HepG2 (cell line): Measurements from ENCODE around the gene IGLL1. TPM values are rescaled to one million over a fixed set of nuclear protein-coding genes. Genes with fewer than 3 reads are reported as not detected.
"Not testable (repeated sequence)": the region's sequence is repeated elsewhere in the genome, so short reads cannot be mapped to it uniquely, and the experiment has no call there.

Experiments used
- EP300 ChIP-seq, 3 experiments: sonication (generic) in 1 of 3; formaldehyde crosslinking in 1 of 3; IDR thresholded peaks; 2 replicates each; pipeline versions ENCODE4 v1.5.1 to v1.6.1; 2011 to 2020; ENCODE audit warnings: low read depth in 2 of 3, low read length in 2 of 3, borderline replicate concordance in 1 of 3, improper control_type of control experiment in 1 of 3, mild to moderate bottlenecking in 1 of 3, missing genetic modification reagents in 1 of 3, moderate library complexity in 1 of 3
- ERF ChIP-seq: IDR thresholded peaks from 2 replicates; pipeline ENCODE4 v1.6.1; 2018; ENCODE audit warnings: missing biosample characterization, missing genetic modification reagents
- FOXA1 ChIP-seq, 2 experiments: fragments of 450-650 bp in 1 of 2; sonication (generic) in 1 of 2; formaldehyde crosslinking in 1 of 2; IDR thresholded peaks; 2 replicates each; pipeline versions ENCODE4 v1.4.0 to v1.6.1; 2016 to 2020; ENCODE audit warnings: missing genetic modification reagents in 1 of 2
- KDM1A ChIP-seq: IDR thresholded peaks from 2 replicates; pipeline ENCODE4 v1.6.1; 2016; ENCODE audit warnings: missing compliant biosample characterization
- LCORL ChIP-seq, 2 experiments: fragments of 450-650 bp in 1 of 2; sonication (generic) in 1 of 2; formaldehyde crosslinking in 1 of 2; IDR thresholded peaks; 2 replicates each; pipeline versions ENCODE4 v1.5.0 to v1.6.1; 2017 to 2020; ENCODE audit warnings: antibody characterized with exemption in 1 of 2, missing genetic modification reagents in 1 of 2
- PHF21A ChIP-seq: sonication (generic); formaldehyde crosslinking; IDR thresholded peaks from 2 replicates; pipeline ENCODE4 v1.5.0; 2020; ENCODE audit warnings: mild to moderate bottlenecking, missing genetic modification reagents
- SATB2 ChIP-seq: sonication (generic); formaldehyde crosslinking; IDR thresholded peaks from 2 replicates; pipeline ENCODE4 v1.5.0; 2020; ENCODE audit warnings: missing genetic modification reagents
- ZBTB7B ChIP-seq: sonication (generic); formaldehyde crosslinking; IDR thresholded peaks from 2 replicates; pipeline ENCODE4 v1.4.0; 2020; ENCODE audit warnings: missing genetic modification reagents
- ZNF350 ChIP-seq: sonication (generic); formaldehyde crosslinking; IDR thresholded peaks from 2 replicates; pipeline ENCODE4 v1.4.0; 2020; ENCODE audit warnings: mild to moderate bottlenecking, low read depth, missing genetic modification reagents, borderline replicate concordance
- ZNF501 ChIP-seq: sonication (generic); formaldehyde crosslinking; IDR thresholded peaks from 2 replicates; pipeline ENCODE4 v1.5.1; 2020; ENCODE audit warnings: mild to moderate bottlenecking, moderate library complexity, missing genetic modification reagents
- ZSCAN31 ChIP-seq: sonication (generic); formaldehyde crosslinking; IDR thresholded peaks from 2 replicates; pipeline ENCODE4 v1.5.0; 2020; ENCODE audit warnings: low read depth, mild to moderate bottlenecking, missing genetic modification reagents
- polyA plus RNA-seq, 8 experiments: library from polyadenylated mRNA; depleted of rRNA in 3 of 8; stranded (reverse) in 7 of 8; unstranded in 1 of 8; fragments of >200 nt; fragmentation: Illumina TruSeq in 4 of 8; extraction: Trizol in 4 of 8; gene quantifications; 2 replicates each; pipeline versions ENCODE4 v1.2.1 to v1.2.3, GENCODE V29; 2011 to 2016; ENCODE audit warnings: low read depth in 4 of 8, missing spikeins in 1 of 8, mixed read lengths in 1 of 8; ENCODE audit not compliant: insufficient read depth in 1 of 8
- total RNA-seq, 5 experiments: library from RNA; depleted of rRNA; stranded (reverse); fragments of >200 nt; fragmentation: Illumina TruSeq; extraction: Trizol; gene quantifications; 2 replicates each; pipeline ENCODE4 v1.2.3, GENCODE V29; 2016; ENCODE audit warnings: low read depth in 1 of 5
- TF ChIP-seq, protein P1 (sequence below): IDR thresholded peaks from 2 replicates; pipeline ENCODE4 v1.6.1; 2016; ENCODE audit warnings: missing genetic modification reagents, missing compliant biosample characterization
- TF ChIP-seq, protein P2 (sequence below): sonication (generic); formaldehyde crosslinking; IDR thresholded peaks from 2 replicates; pipeline ENCODE4 v1.4.0; 2020; ENCODE audit warnings: missing genetic modification reagents
- TF ChIP-seq, protein P3 (sequence below): sonication (generic); formaldehyde crosslinking; IDR thresholded peaks from 2 replicates; pipeline ENCODE4 v1.4.0; 2020; ENCODE audit warnings: missing genetic modification reagents, mild to moderate bottlenecking, borderline replicate concordance
- TF ChIP-seq, protein P4 (sequence below): sonication (generic); formaldehyde crosslinking; IDR thresholded peaks from 2 replicates; pipeline ENCODE4 v1.4.0; 2020; ENCODE audit warnings: missing genetic modification reagents

The IGLL1 gene
- total and polyA plus RNA-seq, 2 of the 13 experiments (the other 11 are each of a cell fraction or from before 2014, with no cell fraction given), result not detected

DNA sequence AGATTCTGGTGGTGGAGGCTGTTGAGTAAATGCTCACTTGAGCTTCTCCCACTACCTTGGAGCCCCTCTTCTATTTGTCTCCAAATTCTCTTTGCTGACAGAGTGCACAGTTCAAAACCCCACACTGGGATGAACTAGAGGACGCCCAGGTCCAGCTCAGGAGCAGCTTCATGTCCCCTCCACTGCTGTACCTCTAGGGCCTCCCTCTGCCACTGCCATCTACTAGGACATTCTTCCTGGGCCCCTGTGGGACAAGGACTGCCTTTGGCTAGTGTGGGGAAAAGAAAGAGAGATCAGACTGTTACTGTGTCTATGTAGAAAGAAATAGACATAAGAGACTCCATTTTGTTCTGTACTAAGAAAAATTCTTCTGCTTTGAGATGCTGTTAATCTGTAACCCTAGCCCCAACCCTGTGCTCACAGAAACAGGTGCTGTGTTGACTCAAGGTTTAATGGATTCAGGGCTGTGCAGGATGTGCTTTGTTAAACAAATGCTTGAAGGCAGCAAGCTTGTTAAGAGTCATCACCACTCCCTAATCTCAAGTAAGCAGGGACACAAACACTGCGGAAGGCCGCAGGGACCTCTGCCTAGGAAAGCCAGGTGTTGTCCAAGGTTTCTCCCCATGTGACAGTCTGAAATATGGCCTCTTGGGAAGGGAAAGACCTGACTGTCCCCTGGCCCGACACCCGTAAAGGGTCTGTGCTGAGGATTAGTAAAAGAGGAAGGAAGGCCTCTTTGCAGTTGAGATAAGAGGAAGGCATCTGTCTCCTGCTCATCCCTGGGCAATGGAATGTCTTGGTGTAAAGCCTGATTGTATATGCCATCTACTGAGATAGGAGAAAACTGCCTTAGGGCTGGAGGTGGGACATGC lies 44.1 kb downstream of the IGLL1 start (continued):
- TF ChIP-seq ERF (peak; percentile 51; the same call in 1 of the 2 replicates), FOXA1 (IDR thresholded peaks at IDR 0.05) (peak; percentile 58; the same call in 1 of the 2 replicates), FOXA1 (CRISPR knock-in tag; IDR thresholded peaks at IDR 0.05) (peak; percentile 94), ZNF501 (0 out of 2 replicates have a peak, but pooled peaks have one; percentile 30), PHF21A (peak; percentile 81), LCORL (CRISPR knock-in tag; IDR thresholded peaks at IDR 0.05) (peak; percentile 77), KDM1A (CRISPR knock-in tag) (peak; percentile 86; the same call in 1 of the 2 replicates), EP300 (IDR thresholded peaks at IDR 0.05; ENCODE audit: low read depth in 2 of 2, low read length in 2 of 2) (peak in 1 of 2 experiments; percentile 39; a peak in 2 of 4 replicates), ZSCAN31 (CRISPR knock-in tag) (0 out of 2 replicates have a peak, but pooled peaks have one; percentile 26), ZBTB7B (CRISPR knock-in tag) (peak; percentile 43; the same call in 1 of the 2 replicates), SATB2 (CRISPR knock-in tag) (0 out of 2 replicates have a peak, but pooled peaks have one; percentile 32), ZNF350 (CRISPR knock-in tag) (peak; percentile 19; the same call in 1 of the 2 replicates)
- TF ChIP-seq, protein P1, sequence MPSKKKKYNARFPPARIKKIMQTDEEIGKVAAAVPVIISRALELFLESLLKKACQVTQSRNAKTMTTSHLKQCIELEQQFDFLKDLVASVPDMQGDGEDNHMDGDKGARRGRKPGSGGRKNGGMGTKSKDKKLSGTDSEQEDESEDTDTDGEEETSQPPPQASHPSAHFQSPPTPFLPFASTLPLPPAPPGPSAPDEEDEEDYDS, result peak; percentile 73
- TF ChIP-seq, protein P2, sequence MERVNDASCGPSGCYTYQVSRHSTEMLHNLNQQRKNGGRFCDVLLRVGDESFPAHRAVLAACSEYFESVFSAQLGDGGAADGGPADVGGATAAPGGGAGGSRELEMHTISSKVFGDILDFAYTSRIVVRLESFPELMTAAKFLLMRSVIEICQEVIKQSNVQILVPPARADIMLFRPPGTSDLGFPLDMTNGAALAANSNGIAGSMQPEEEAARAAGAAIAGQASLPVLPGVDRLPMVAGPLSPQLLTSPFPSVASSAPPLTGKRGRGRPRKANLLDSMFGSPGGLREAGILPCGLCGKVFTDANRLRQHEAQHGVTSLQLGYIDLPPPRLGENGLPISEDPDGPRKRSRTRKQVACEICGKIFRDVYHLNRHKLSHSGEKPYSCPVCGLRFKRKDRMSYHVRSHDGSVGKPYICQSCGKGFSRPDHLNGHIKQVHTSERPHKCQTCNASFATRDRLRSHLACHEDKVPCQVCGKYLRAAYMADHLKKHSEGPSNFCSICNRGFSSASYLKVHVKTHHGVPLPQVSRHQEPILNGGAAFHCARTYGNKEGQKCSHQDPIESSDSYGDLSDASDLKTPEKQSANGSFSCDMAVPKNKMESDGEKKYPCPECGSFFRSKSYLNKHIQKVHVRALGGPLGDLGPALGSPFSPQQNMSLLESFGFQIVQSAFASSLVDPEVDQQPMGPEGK (CRISPR knock-in tag), result peak; percentile 59; the same call in 1 of the 2 replicates
- not testable (repeated sequence) for TF ChIP-seq LCORL (IDR thresholded peaks at IDR 0.05); EP300 (CRISPR knock-in tag; IDR thresholded peaks at IDR 0.05; ENCODE audit: borderline replicate concordance)
- TF ChIP-seq, protein P3, sequence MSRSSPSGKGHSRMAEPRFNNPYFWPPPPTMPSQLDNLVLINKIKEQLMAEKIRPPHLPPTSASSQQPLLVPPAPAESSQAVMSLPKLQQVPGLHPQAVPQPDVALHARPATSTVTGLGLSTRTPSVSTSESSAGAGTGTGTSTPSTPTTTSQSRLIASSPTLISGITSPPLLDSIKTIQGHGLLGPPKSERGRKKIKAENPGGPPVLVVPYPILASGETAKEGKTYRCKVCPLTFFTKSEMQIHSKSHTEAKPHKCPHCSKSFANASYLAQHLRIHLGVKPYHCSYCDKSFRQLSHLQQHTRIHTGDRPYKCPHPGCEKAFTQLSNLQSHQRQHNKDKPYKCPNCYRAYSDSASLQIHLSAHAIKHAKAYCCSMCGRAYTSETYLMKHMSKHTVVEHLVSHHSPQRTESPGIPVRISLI (CRISPR knock-in tag), result peak; percentile 23; the same call in 1 of the 2 replicates
- TF ChIP-seq, protein P4, sequence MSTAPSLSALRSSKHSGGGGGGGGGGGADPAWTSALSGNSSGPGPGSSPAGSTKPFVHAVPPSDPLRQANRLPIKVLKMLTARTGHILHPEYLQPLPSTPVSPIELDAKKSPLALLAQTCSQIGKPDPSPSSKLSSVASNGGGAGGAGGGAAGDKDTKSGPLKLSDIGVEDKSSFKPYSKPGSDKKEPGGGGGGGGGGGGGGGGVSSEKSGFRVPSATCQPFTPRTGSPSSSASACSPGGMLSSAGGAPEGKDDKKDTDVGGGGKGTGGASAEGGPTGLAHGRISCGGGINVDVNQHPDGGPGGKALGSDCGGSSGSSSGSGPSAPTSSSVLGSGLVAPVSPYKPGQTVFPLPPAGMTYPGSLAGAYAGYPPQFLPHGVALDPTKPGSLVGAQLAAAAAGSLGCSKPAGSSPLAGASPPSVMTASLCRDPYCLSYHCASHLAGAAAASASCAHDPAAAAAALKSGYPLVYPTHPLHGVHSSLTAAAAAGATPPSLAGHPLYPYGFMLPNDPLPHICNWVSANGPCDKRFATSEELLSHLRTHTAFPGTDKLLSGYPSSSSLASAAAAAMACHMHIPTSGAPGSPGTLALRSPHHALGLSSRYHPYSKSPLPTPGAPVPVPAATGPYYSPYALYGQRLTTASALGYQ (CRISPR knock-in tag), result peak; percentile 94
